Posterior vena cava (tissue), 2 donors: ENCODE data around the gene TGFBR3. TPM values are rescaled to one million over a fixed set of nuclear protein-coding genes. Genes with fewer than 3 reads are reported as not detected.

ENCODE experiments used
- DNase-seq: peaks from one replicate; pipeline ENCODE4 v3.0.0-alpha.2; 2020; ENCODE audit warnings: low spot score
- intact Hi-C, 2 donors: fragments of 100-400 bp; cut with DNase I; formaldehyde crosslinking; loops; one replicate each; pipeline versions ENCODE4 v1.14.1 to v1.14.2; 2022 to 2023
- total RNA-seq, 2 donors: library from RNA; stranded (reverse); fragmentation: NEBNext Ultra II Directional; extraction: Animal tissue kit (Norgen Biotek cat#: 25700); gene quantifications; one replicate each; pipeline ENCODE4 v1.2.1, GENCODE V29; 2021
- donor health status: DM: yes; HTN: yes; CAD: no.
- donor health status: DM: yes; HTN: yes; CAD: no.

TGFBR3 gene
- total RNA-seq, 2 donors from 2014 or later, result 86.7 to 106 TPM

- intact Hi-C loops, result loop anchor here in 1 of 2 donors (10.0 kb wide), 1 partner anchor 158 kb away; no protein-coding TSS in a partner anchor
- no peak for DNase-seq
Observed at GRCh38 chr1:91733108-91733710, 152.7 kb downstream of the TGFBR3 start.

DNA sequence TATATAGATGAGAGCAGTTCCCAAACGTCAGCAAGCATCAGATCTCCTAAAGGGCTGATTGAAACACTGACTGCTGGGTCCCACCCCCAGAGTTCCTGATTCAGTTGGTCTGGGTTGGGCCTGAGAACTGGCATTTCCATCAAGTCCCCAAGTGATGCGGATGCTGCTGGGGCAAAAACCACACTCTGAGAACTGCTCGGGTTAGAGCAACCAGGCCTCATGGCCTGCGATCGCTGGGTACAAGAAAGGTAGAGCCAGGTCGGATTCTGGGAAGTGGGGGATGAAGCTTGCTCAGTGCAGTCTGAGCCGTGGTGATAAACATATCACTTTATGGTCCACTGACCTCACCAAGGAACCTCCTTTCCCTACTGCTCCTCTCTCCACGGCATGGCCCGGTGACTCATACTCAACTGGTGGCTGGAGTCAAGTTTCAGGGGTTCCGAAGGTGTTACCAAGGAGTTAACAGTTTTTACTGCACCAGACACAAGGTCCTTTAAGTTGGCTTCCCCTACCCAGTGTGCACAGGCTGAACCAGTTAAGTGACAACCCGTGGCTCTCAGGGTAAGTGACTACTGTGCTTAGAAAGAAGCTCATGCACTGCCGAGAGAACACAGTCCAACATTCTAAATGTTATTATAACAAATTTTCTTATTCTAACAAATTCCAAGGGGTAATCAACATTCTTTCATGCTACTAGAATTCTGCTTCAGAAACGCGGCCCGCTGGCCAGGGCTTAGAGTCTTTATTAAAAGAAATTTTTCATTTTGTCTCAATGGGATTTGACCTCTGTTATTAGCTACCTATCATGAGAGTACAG lies 153.5 kb downstream of the TGFBR3 start:
- intact Hi-C loops, result loop anchor here in 1 of 2 donors (10.0 kb wide), 1 partner anchor 158 kb away; no protein-coding TSS in a partner anchor
- no peak for DNase-seq

- no peak for DNase-seq
- intact Hi-C loops, result loop anchor here in 1 of 2 donors (10.0 kb wide), 1 partner anchor 157 kb away; no protein-coding TSS in a partner anchor
Observed at GRCh38 chr1:91731815-91732214, 154.1 kb downstream of the TGFBR3 start.

DNA sequence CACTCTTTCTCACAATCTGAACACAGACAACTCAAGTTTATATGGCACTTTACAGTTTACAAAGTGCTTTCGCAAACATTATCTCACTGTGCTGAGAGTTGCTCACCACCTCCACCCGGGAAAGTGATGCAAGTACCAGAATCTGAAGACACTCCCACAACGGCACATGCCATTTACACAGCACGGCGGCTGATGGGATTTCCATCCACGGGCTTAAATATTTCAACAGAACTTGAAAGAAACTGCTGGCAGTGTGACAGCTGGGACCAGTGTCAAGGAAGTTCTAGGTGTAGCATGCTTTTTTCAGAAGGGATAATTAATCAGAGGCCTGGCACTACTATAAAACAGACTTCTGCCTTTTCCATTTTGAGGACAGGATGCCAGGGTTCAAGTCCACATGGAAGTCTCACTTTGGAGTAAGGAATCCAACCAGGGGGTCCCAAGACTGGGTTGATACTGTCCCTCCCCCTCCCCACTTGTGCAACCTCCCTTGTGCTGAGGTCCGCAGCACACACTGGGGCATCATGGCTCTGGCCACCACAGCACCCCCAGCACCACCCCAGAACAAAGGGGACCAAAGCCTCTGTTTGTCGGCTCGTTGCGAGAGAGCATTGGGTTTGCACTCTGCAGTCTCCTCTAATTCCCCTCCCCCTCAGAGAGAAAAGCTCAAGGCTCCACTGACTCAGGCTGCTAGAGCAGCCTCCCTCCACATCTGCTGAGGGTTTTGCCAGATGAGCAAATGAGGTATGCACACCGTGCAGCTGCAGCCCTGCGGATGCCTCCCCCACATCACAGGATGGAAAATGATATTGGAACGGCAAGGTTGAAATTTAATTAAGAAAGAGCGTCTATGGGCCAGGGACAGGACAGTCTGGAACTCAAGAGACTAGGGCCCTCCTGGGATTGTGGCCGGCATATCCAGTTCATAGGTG lies 154.9 kb downstream of the TGFBR3 start:
- intact Hi-C loops, result loop anchor here in 1 of 2 donors (10.0 kb wide), 1 partner anchor 156 kb away; no protein-coding TSS in a partner anchor

DNA sequence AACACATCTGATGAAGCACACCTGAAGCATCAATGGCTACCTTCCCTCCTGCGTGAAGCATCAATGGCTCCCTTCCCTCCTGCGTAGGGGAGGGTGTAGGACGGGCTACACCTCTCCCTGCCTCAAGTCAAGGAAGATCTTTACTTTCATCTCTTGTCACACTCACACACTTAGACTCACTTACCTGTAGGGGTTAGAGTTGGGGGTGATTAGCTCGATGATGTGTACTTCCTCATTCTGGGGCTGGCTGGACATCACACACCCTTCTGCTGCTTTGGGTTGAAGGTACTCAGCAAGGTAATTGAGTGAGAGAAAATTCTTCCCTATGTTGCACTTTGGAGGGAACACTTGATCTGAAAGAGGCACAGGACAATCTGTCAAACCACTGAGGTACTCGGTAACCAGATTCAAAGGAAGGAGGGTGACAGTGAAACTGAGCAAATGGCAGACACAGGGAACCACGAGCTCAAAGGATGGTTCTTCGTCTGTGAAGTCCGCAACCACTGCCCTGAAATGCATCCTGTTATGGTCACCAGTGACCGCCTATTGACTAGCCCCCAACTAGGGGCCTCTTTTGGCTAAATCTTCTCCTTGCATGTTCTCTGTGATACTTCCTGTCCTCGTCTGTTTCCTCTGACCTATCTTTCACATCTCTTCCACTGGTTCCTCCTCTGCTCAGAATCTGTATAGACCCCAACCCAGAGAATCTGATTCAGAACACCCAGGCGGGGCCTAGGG lies 156.2 kb downstream of the TGFBR3 start:
- intact Hi-C loops, result loop anchor here in 1 of 2 donors (10.0 kb wide), 1 partner anchor 155 kb away; no protein-coding TSS in a partner anchor
- DNase-seq, result no peak

More for the DNA sequence above, 154.9 kb downstream of the TGFBR3 start:
- DNase-seq, result no peak

DNA sequence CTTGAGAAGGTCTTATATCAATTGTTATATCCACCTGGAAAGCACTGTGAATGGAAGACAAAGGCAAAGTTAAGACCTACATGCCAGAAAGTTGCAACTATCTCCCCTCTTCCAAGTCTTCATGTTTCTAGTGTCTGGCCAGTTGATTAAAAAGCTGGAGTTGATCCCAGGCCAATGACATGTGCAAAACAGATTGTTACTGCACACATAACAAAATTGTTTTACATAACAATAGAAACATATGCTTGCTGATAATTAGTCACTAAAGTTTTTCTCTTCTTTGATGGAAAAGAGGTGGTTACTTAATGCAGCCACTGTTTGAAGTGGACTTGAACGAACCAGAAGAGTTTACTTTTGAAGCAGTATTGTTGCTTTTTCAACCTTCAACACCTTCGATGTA lies 158.2 kb downstream of the TGFBR3 start:
- no peak for DNase-seq
- intact Hi-C loops, result no loop called here

DNA sequence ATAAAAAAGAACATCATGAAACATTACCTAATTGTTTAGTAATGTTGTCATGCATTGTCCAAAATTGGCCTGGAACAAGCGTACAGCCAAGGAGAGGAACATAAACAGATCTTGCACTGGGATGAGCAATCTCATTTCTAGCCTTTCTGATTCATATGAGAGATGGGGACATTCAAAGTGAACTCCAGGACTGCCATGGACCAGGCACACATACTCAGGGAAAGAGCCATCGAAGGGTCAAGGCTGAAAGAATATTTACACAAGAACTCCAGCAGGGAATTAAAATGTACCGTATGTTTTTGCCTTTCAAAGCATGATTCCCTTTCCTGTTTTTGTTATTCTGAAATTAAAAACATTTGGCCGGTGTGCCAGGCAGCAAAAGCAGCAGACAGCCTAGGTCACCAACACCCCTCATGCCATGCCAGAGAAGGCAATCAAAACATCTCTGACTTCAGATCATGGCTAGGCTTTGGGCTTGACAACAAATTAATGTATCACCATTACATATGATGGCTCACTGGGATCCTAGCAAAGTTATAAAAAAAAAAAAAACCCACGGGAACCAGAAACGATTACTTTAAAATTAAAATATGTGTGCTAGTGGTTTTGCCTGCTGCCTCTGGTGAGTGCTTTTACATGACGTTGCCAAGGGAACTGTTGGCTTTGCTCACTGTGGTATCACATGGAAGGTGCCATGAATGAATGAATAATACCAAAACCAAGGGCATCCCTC lies 159.8 kb downstream of the TGFBR3 start:
- intact Hi-C loops, result no loop called here
- DNase-seq, result no peak

DNA sequence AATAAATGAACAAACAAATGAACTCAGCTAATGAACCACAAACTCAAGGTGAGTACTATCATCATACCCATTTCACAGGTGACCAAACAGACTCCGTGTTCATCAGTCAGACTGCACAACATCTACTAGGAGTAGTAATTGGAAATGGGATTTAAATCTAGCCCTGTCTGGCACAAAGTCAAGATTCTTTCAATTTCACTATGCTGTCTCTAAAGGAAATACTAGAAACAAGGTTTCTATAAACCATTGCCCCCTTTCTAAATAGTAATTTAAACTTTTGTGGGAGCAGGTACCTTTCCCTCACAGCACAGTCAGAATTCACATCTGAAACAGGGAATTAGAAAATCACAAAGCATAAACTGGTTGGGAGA lies 160.3 kb downstream of the TGFBR3 start:
- intact Hi-C loops, result no loop called here

GRCh38 chr1:91724644-91725043 lies 161.3 kb downstream of the TGFBR3 start:
- DNase-seq, result no peak
- intact Hi-C loops, result no loop called here

More for the DNA sequence above, 160.3 kb downstream of the TGFBR3 start:
- no peak for DNase-seq

DNA sequence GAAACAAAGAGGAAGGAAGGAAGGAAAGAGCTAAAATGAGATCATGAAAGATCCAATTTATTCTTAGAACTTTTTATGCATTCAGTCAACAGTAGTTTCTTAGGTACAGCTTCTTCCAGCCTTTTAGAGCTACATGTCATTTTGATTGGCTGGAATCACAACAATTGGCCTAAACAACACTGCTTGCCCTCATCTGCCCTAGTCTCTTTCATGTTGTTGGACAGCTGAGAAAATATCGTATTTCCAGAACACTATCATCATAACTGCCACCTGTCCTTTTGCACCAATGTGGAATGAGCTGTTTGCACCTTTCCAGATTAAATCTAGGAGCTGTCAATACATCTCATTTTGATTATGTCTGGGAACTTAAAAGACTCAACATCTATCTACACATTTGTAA lies 161.7 kb downstream of the TGFBR3 start:
- no peak for DNase-seq
- intact Hi-C loops, result no loop called here

DNA sequence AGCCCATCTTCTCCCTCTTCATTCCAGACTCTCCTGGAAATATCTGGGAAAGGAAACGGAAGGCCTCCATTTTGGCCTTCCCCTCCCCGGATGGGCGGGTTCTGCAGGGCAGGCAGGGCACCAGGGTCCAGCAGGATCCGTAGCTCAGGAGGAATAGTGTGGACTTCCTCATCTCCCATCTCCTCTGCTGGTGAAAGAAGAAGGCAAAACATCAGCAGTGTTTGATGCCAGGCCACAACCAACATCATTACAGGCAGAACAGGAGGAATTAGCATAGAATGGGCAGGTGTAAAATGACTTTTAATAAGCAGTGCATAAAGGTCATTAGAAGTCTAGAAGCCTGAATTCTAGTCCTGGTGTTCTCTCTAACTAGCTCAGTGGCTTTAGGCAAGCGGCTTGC lies 165.9 kb downstream of the TGFBR3 start:
- intact Hi-C loops, result no loop called here
- no peak for DNase-seq

DNA sequence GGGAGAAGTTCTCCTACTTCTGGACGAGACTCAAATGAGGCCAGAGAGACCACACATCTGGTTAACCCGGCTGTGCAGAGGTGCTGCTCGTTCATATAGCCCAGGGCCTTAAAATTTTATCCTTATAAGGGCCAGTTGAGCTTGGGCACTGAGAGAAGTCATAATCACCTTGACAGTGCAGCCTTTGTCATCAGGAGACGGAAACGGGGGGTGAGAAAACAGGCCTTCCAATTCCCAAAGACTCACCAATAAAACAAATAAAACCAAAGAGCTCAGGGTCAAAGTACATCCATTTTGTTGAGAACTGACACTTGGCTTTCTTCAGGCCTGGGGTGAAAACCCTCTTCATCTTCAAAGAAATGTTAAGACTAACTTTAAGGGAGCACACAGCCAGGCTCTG lies 167.1 kb downstream of the TGFBR3 start:
- intact Hi-C loops, result no loop called here
- no peak for DNase-seq

DNA sequence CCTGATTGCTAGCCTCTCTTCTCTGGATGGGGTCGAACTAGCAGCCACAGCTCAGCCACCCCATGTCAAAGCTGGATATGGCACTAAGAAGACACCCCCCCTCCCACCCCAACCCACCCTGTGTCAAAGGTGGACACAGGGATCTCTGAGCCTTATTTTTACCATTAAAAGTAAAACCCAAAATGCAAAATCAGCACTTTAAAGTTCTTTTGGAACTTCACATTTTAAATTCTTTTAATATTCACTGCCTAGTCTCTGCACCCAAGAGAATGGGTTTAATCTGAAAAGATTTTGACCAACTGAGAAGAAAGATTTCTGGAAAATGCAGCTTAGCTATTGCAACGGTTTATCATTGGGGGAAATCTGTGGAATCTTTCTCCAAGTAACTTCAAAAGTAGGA lies 167.6 kb downstream of the TGFBR3 start:
- DNase-seq, result no peak
- intact Hi-C loops, result no loop called here

- intact Hi-C loops, result no loop called here
- DNase-seq, result no peak
Observed at GRCh38 chr1:91717839-91718238, 168.1 kb downstream of the TGFBR3 start.

DNA sequence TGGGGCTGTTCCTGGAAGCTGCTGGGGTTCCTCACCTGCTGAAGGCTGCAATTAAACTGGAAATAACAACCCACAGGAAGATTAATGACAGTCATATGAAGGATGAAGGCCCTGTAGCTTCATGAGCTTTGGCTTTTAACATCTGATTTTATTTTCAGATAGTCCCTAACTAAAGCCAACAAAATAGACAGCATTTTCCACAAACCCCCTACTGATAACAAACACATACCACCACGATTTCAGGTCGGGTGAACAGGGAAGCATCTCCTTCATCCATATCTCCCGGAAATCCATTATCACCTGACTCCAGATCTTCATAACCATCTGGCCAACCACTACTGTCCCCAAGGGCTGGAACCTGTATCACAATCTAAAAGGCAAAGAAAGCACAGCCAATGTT lies 169.6 kb downstream of the TGFBR3 start:
- no peak for DNase-seq
- intact Hi-C loops, result no loop called here

DNA sequence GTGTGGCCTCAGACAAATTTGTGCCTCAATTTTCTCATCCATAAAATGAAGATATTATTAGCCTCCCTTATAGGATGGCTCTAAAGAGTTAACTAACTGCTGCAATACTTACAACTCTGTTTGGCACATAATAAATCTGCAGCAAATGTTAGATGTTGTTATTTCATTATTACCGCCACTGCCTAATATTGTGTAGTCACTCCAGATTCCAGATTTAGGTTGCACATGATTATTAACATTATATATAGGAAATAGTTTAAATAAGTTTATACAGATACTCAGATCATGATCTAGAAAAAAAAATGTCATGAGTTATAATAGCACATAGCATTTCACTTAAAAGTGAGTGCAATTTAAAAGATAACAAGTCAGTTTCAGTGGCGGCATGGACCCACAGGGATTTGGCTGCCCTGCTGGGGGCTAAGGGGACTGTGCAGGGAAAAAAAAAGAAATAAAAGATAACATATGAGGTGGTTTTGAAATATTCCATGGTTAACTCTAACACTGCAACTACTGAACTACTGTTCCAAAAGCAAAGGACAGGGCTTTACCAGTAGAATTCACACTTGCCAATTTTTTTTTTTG lies 170.4 kb downstream of the TGFBR3 start:
- DNase-seq, result no peak
- intact Hi-C loops, result no loop called here

- DNase-seq, result no peak
- intact Hi-C loops, result no loop called here
Observed at GRCh38 chr1:91714867-91715381, 171.0 kb downstream of the TGFBR3 start.
